ENCODE results near the gene ZXDC. TPM values are rescaled to one million over a fixed set of nuclear protein-coding genes. Genes with fewer than 3 reads are reported as not detected.
A peak's percentile ranks its signal among the peaks of the same experiment; 100 is the strongest.

Gene ZXDC
- total RNA-seq, 2 donors from 2014 or later: 20.4 to 28.5 TPM

DNA sequence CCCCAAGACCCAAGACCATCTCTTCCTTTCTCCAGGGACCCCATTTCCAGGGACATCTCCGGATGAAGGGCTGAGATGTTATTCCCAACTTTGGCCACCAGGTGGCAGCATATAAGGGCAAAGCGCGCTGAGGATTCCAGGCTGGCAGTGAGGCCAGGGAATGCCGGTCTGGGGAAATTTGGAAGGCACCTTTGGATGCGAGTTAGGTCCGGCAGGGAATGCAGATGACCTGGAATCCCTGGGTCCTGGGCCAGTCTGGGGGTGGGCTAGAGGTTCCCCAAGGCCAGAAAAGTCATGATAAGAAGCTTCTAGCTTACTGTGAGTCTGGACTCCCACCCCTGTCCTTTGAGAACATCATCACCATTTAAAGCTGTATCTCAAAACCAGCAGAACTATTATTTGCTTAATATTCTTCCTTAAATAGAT lies 46.7 kb upstream of the ZXDC start:
- H3K27me3 ChIP-seq: no peaks in the 10 kb centered on the region
- no peaks in the 10 kb centered on the region for H3K9me3 ChIP-seq
- TF ChIP-seq, protein P1, sequence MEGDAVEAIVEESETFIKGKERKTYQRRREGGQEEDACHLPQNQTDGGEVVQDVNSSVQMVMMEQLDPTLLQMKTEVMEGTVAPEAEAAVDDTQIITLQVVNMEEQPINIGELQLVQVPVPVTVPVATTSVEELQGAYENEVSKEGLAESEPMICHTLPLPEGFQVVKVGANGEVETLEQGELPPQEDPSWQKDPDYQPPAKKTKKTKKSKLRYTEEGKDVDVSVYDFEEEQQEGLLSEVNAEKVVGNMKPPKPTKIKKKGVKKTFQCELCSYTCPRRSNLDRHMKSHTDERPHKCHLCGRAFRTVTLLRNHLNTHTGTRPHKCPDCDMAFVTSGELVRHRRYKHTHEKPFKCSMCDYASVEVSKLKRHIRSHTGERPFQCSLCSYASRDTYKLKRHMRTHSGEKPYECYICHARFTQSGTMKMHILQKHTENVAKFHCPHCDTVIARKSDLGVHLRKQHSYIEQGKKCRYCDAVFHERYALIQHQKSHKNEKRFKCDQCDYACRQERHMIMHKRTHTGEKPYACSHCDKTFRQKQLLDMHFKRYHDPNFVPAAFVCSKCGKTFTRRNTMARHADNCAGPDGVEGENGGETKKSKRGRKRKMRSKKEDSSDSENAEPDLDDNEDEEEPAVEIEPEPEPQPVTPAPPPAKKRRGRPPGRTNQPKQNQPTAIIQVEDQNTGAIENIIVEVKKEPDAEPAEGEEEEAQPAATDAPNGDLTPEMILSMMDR (IDR thresholded peaks at IDR 0.05): peak; percentile 90
- H3K36me3 ChIP-seq: no peaks in the 10 kb centered on the region
- peak; percentile 56 for DNase-seq
- no peak overlapping the region for H3K9ac ChIP-seq (ENCODE audit: low read depth in 2 of 2, low read length in 2 of 2)
- H3K4me3 ChIP-seq: no peak overlapping the region
- no peaks in the 10 kb centered on the region for H3K4me1 ChIP-seq
- H3K27ac ChIP-seq: no peak overlapping the region
- intact Hi-C loops (cut with DNase I): loop anchor here (10.0 kb wide), 2 partner anchors 132 to 1022 kb away; partner anchors contain the start of gene TXNRD3

DNA sequence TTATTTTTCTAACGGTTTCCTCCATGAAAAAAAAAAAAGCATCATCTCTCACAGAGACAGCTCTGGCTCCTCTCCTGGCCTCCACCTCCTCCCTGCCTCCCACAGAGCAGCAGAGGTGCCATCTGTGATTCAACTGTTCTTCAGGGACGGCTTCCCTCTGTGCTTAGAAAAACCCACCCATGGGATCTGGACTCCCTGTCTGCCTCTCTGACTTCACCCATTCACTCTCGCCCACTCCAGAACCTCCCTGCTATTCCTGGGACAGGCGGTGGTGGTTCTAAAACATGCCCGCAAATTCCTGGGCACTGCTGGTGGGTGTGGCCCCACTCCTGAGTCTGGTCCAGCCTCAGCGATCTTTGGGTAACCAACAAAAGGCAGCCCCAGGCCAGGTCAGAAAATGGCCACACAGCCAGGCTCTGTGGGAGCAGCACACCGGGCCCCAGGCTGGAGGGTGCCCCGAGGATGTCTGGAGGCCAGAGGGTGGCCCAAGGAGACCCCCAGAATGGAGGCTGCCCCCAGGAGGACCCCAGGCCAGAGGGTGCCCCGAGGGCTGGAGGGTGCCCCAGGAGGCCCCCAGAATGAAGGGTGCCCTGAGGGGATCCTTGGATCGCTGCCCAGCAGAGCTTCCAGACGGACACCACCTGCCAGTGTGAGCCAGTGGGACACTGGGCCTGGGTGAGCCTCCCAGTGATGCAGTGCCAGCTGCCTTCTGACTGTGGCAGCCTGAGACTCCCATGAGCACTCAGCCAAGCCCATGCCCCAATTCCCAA lies 45.6 kb upstream of the ZXDC start:
- no peaks in the 10 kb centered on the region for H3K27me3 ChIP-seq

DNA sequence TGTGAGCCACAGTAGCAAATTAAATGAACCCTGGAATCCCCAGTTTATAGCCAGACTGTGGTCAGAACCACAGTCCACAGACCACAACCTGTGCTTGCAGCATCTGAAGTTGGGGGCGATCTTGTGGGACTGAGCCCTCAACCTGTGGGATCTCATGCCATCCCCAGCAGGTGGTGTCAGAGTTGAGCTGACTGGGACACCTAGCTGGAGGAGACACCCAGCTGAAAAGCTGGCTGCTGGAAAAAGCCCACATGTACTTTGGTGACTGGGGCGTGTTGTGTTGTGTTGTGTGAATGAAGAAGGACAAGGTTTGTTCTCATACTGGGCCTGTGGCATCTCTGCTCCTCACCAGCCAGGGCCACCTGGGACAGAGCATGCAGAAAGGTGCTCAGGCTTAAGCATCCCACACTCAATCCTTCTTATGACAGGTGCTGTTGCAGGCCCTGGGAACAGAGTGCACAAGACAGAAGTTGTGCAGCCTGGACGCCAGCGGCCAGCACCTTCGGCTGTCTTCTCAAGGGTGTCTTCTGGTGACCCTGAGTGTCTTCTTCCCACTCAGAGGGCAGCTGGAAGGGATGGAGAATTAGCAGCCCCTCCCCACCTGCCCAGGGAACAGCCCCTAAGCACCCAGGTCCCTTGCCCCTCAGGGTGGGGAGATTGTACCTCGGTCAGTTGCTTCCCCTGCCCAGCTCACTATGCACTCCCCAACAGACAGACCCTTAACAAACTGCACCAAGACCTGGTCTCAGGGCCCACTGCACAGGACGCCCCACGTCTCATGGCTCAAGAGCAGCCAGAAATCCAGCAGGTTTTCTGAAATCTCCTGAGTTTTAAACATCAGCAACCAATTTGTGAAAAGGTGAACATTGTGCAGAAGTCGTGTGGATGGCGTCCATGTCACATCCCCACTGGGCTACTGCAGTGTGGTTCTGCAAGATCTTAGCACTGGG lies 44.1 kb upstream of the ZXDC start:
- no peak overlapping the region for H3K4me3 ChIP-seq
- H3K9me3 ChIP-seq: no peaks in the 10 kb centered on the region
- TF ChIP-seq, protein P1 (IDR thresholded peaks at IDR 0.05): no peak
- H3K27me3 ChIP-seq: no peaks in the 10 kb centered on the region
- no peak overlapping the region for H3K9ac ChIP-seq (ENCODE audit: low read depth in 2 of 2, low read length in 2 of 2)
- no peaks in the 10 kb centered on the region for H3K4me1 ChIP-seq
- intact Hi-C loops (cut with DNase I): loop anchor here (10.0 kb wide), 2 partner anchors 135 to 1025 kb away; partner anchors contain the start of gene TXNRD3
- H3K27ac ChIP-seq: no peak overlapping the region
- DNase-seq: no peak
- H3K36me3 ChIP-seq: no peaks in the 10 kb centered on the region

More for the DNA sequence above, 45.6 kb upstream of the ZXDC start:
- no peak overlapping the region for H3K9ac ChIP-seq (ENCODE audit: low read depth in 2 of 2, low read length in 2 of 2)
- DNase-seq: no peak
- H3K9me3 ChIP-seq: no peaks in the 10 kb centered on the region
- H3K27ac ChIP-seq: no peak overlapping the region
- H3K4me3 ChIP-seq: no peak overlapping the region
- no peaks in the 10 kb centered on the region for H3K36me3 ChIP-seq
- no peaks in the 10 kb centered on the region for H3K4me1 ChIP-seq
- intact Hi-C loops (cut with DNase I): loop anchor here (10.0 kb wide), 2 partner anchors 133 to 1023 kb away; partner anchors contain the start of gene TXNRD3
- TF ChIP-seq, protein P1 (IDR thresholded peaks at IDR 0.05): no peak

DNA sequence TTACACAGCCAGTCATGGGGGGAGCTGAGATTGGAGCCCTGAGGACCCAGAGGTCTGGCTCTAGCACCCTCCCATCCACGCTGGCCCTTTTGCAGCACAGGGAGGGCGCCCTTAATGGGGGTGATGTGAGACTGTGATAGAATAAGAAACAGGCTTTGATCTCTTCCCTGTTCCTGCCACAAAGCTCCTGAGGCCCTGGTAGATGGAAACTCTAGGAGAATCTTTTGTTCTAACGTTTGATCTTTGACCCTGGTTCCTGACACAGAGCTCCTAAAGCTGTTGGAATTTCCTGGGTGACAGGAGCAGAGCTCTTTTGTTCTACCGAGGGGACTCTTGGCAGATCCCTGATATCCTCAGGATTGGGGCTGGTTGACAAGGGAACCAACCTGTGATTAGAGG lies 43.1 kb upstream of the ZXDC start:
- H3K9me3 ChIP-seq: no peaks in the 10 kb centered on the region
- H3K27me3 ChIP-seq: no peaks in the 10 kb centered on the region
- H3K27ac ChIP-seq: no peak overlapping the region
- no peak for DNase-seq
- no peaks in the 10 kb centered on the region for H3K4me1 ChIP-seq
- H3K36me3 ChIP-seq: no peaks in the 10 kb centered on the region
- no peak overlapping the region for H3K4me3 ChIP-seq
- intact Hi-C loops (cut with DNase I): no loop called here
- H3K9ac ChIP-seq (ENCODE audit: low read depth in 2 of 2, low read length in 2 of 2): no peak overlapping the region
- TF ChIP-seq, protein P1 (IDR thresholded peaks at IDR 0.05): no peak

DNA sequence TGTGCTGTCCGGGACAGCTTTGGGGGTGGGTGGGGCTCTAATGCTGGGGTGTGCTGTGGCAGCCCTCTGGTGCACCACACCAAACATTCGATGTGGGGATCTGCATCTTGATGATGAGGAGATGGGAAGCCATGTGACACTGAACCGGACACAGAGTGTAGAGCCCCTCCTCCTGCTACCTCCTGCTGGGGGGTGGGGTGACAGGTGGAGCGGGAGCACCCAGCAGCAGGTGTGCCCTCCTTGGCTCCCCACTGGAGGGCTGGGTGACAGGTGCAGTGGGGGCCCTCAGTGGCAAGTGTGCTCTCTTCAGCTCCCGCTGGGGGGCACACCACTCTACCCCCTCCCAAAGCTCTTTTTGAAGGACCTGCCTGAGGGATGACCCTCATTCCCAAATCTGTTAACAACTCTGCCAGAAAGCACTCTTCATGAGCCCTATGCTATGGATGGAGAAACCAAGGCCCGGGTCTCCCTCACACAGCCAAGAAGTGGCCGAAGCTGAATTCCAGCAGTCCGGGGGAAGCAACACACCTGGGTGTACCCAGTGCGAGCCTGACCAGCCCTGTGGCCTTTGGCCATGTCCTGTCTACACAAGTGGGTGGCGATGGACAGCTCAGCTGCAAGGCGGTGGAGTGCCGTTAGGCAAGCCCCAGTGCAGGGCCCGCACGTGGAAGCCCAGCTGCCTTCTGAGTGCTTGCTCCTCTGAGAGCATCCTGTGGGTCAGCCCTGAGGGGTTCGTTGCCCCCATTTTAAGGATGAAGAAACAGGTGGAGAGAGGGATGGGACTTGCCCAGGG lies 42.5 kb upstream of the ZXDC start:
- no peak for DNase-seq
- Histone ChIP-seq H3K4me3 (no peak overlapping the region), H3K27ac (no peak overlapping the region), H3K4me1 (no peaks in the 10 kb centered on the region), H3K27me3 (no peaks in the 10 kb centered on the region), H3K36me3 (no peaks in the 10 kb centered on the region), H3K9ac (ENCODE audit: low read depth in 2 of 2, low read length in 2 of 2) (no peak overlapping the region), H3K9me3 (no peaks in the 10 kb centered on the region)
- intact Hi-C loops (cut with DNase I): no loop called here
- TF ChIP-seq, protein P1 (IDR thresholded peaks at IDR 0.05): no peak

Measured in colonic mucosa (tissue), 4 donors.